CD4-positive, alpha-beta T cell (primary cell): ENCODE data around the gene ELF2. TPM values are rescaled to one million over a fixed set of nuclear protein-coding genes. Genes with fewer than 3 reads are reported as not detected.
"Not testable (repeated sequence)": the region's sequence is repeated elsewhere in the genome, so short reads cannot be mapped to it uniquely, and the experiment has no call there.

Experiments used
- ATAC-seq: fragments of 200-7000 bp; cut with Tn5 transposase; one replicate; pipeline ENCODE4 v1.10.0; 2022; ENCODE audit warnings: mild to moderate bottlenecking; ENCODE audit not compliant: poor library complexity
- CTCF ChIA-PET: fragments of 350-600 bp; sonication (Branson Sonifier 250); formaldehyde crosslinking; loops from one replicate; lab custom pipeline; 2021; ENCODE audit warnings: antibody characterized with exemption, inconsistent platforms; lab: Charles Lee
- POLR2A ChIA-PET: fragments of 350-600 bp; sonication (Branson Sonifier 250); formaldehyde crosslinking; loops from one replicate; lab custom pipeline; 2021; ENCODE audit warnings: antibody characterized with exemption, inconsistent platforms; lab: Charles Lee
- DNase-seq, 14 experiments: peaks; one replicate each; pipeline ENCODE4 v3.0.0-alpha.2; 2013 to 2020; ENCODE audit warnings: mixed read lengths in 2 of 14
- H3K27ac ChIP-seq, 2 donors: one replicate each; pipeline versions ENCODE4 v1.5.1 to v1.7.0; 2013; ENCODE audit warnings: low read length in 2 of 2, low read depth in 1 of 2, mild to moderate bottlenecking in 1 of 2
- H3K27me3 ChIP-seq, 2 experiments: 1 replicate in 1 of 2; 2 replicates in 1 of 2; pipeline versions ENCODE4 v1.6.1 to v1.7.0; 2013; ENCODE audit warnings: low read length in 2 of 2, control low read depth in 1 of 2, mild to moderate bottlenecking in 1 of 2, moderate library complexity in 1 of 2; ENCODE audit not compliant: insufficient read depth in 2 of 2, control insufficient read depth in 1 of 2
- H3K36me3 ChIP-seq: one replicate; pipeline ENCODE4 v1.6.1; 2013; ENCODE audit warnings: low read length, control low read depth; ENCODE audit not compliant: insufficient read depth
- H3K4me1 ChIP-seq: one replicate; pipeline ENCODE4 v1.6.1; 2013; ENCODE audit warnings: low read length, control low read depth; ENCODE audit not compliant: insufficient read depth
- H3K4me3 ChIP-seq: one replicate; pipeline ENCODE4 v1.5.1; 2013; ENCODE audit warnings: mild to moderate bottlenecking, low read length, moderate library complexity
- H3K9me3 ChIP-seq, 2 experiments: 1 replicate in 1 of 2; 2 replicates in 1 of 2; pipeline versions ENCODE4 v1.6.1 to v1.7.0; 2013; ENCODE audit warnings: low read length in 2 of 2, mild to moderate bottlenecking in 2 of 2, control low read depth in 1 of 2, moderate library complexity in 1 of 2; ENCODE audit not compliant: control insufficient read depth in 1 of 2, insufficient read depth in 1 of 2
- H3K27ac Mint-ChIP-seq: one replicate; pipeline ENCODE4 v1.8.0; 2020; ENCODE audit warnings: mixed read lengths
- H3K27me3 Mint-ChIP-seq: one replicate; pipeline ENCODE4 v1.8.0; 2021; ENCODE audit warnings: mixed read lengths
- H3K36me3 Mint-ChIP-seq: one replicate; pipeline ENCODE4 v1.8.0; 2021; ENCODE audit warnings: low read depth, mixed read lengths
- H3K4me1 Mint-ChIP-seq: one replicate; pipeline ENCODE4 v1.8.0; 2021; ENCODE audit warnings: low read depth, mixed read lengths
- H3K4me3 Mint-ChIP-seq: one replicate; pipeline ENCODE4 v1.8.0; 2020; ENCODE audit warnings: mild to moderate bottlenecking, mixed read lengths
- H3K9me3 Mint-ChIP-seq: one replicate; pipeline ENCODE4 v1.8.0; 2020; ENCODE audit warnings: mixed read lengths
- intact Hi-C, 2 experiments: fragments of 100-400 bp; cut with DNase I in 1 of 2; cut with micrococcal nuclease in 1 of 2; formaldehyde crosslinking; loops; one replicate each; pipeline versions ENCODE4 v1.15.1 to v1.9.0; 2023 to 2025; cut with DNase I, micrococcal nuclease
- total RNA-seq, 174 experiments: library from RNA in 2 of 174; stranded (reverse) in 2 of 174; gene quantifications; one replicate each; pipeline ENCODE4 v1.2.3 and lab custom pipeline; 2021 to 2026
- TF ChIP-seq, protein P1 (sequence below): fragments of 200-600 bp; IDR thresholded peaks from one replicate; pipeline ENCODE4 v1.8.0; 2022; ENCODE audit warnings: antibody characterized with exemption, mild to moderate bottlenecking

Gene ELF2
- total RNA-seq, 2 experiments from 2014 or later, result 83.3 to 84.1 TPM

DNA sequence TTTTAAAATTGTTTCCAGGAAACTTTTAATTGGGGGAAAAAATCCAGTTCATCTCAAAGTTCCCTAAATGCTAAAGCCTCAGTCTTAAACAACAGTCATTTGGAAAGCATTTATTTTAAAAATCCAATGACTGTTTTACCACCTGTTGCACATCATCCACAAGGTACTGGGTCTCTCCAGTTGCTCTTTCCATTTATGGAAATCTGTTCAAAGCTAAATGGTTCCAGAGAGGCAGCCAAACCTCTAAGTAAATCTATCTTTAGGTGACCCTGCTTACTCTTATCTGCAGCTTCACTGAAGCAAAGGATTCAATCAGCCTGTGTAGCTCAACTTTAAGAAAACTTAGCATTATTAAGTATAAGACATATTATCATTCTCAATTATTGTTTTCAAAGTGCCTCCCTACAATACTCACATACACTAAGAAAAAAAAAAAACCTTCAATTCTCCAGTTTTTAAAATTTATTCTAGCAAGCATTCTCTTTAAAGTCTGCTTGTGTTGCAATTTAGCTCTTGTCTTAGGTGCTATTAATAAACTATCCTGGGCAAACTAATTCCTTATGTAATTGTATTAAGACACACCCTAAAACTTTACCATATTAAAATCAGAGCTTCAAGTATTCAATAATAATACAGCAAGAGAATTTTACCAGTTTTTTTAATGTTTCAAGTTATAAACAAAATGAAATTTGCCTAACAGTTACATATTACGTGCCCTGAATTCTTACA is 100.8 kb downstream of the ELF2 start:
- H3K36me3 Mint-ChIP-seq, result peaks cover 42% of the 10 kb centered on the region
- H3K9me3 Mint-ChIP-seq, result no peaks in the 10 kb centered on the region
- peak overlapping the region; percentile 25 for H3K27ac Mint-ChIP-seq
- ATAC-seq (no peak), DNase-seq (no peak)
- CTCF ChIA-PET, result no interaction called here
- H3K27me3 Mint-ChIP-seq, result no peaks in the 10 kb centered on the region
- peaks cover 19% of the 10 kb centered on the region for H3K4me1 ChIP-seq
- intact Hi-C loops, result no loop called here
- H3K4me3 Mint-ChIP-seq, result no peak overlapping the region
- no peak overlapping the region for H3K27ac ChIP-seq
- peaks cover 68% of the 10 kb centered on the region for H3K4me1 Mint-ChIP-seq
- POLR2A ChIA-PET, result interaction anchor here (1.1 kb wide), 1 partner anchor 225 kb away, joined by 6 read pairs; the partner anchor contains the start of gene NAA15
- H3K9me3 ChIP-seq, result no peaks in the 10 kb centered on the region
- peaks cover 20% of the 10 kb centered on the region for H3K36me3 ChIP-seq
- no peak overlapping the region for H3K4me3 ChIP-seq
- no peaks in the 10 kb centered on the region for H3K27me3 ChIP-seq
- TF ChIP-seq, protein P1, sequence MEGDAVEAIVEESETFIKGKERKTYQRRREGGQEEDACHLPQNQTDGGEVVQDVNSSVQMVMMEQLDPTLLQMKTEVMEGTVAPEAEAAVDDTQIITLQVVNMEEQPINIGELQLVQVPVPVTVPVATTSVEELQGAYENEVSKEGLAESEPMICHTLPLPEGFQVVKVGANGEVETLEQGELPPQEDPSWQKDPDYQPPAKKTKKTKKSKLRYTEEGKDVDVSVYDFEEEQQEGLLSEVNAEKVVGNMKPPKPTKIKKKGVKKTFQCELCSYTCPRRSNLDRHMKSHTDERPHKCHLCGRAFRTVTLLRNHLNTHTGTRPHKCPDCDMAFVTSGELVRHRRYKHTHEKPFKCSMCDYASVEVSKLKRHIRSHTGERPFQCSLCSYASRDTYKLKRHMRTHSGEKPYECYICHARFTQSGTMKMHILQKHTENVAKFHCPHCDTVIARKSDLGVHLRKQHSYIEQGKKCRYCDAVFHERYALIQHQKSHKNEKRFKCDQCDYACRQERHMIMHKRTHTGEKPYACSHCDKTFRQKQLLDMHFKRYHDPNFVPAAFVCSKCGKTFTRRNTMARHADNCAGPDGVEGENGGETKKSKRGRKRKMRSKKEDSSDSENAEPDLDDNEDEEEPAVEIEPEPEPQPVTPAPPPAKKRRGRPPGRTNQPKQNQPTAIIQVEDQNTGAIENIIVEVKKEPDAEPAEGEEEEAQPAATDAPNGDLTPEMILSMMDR, result no peak

DNA sequence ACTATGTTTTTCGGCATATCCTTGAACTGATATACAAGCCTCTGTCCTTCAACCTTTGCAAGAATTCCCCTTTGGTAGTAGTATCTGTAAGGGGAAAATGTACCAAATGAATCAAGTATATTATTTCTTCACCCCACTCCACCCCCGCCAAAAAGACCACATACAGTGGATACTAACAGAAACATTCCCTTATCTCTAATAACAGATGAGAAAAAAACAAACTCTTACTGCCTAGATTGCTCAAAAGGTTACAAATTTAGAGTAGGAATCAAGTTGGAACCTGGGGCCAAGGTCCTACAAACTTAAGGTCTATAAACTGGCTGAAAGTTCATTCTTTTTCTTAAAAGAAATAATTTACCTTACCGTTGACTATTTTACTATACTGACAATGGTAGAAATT is 116.4 kb downstream of the ELF2 start:
- peaks cover 73% of the 10 kb centered on the region for H3K36me3 ChIP-seq
- peaks cover 94% of the 10 kb centered on the region for H3K36me3 Mint-ChIP-seq

DNA sequence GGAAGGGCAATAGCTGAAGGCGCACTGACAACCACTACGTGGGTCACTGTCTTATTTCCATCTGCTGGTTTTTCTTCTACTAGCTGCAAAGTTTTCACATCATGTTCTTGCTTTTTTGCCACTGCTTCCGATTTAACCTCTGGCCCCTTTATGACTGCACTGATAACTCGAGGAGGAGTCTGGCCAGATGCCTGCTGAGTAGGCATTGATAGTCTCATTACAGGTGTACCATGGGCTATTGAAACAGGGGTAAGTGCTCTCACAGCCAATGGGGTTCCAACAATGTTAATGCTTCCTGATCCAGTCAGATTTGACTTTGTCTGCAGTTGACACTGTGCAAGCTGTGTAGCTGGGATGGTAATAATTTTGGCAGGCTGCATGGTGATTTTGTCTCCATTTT is 118.0 kb downstream of the ELF2 start:
- H3K27ac Mint-ChIP-seq, result peak overlapping the region; percentile 36
- not testable (repeated sequence) for H3K27me3 Mint-ChIP-seq

More for the DNA sequence above, 116.4 kb downstream of the ELF2 start:
- no peak overlapping the region for H3K4me3 Mint-ChIP-seq
- CTCF ChIA-PET, result no interaction called here
- POLR2A ChIA-PET, result no interaction called here
- H3K27ac ChIP-seq, result no peak overlapping the region
- H3K4me1 Mint-ChIP-seq, result peaks cover 26% of the 10 kb centered on the region
- no peaks in the 10 kb centered on the region for H3K27me3 ChIP-seq
- H3K9me3 Mint-ChIP-seq, result no peaks in the 10 kb centered on the region
- no peaks in the 10 kb centered on the region for H3K4me1 ChIP-seq
- intact Hi-C loops, result no loop called here
- no peaks in the 10 kb centered on the region for H3K9me3 ChIP-seq
- H3K4me3 ChIP-seq, result no peak overlapping the region
- no peak overlapping the region for H3K27ac Mint-ChIP-seq
- TF ChIP-seq, protein P1, result no peak
- ATAC-seq, result no peak
- no peak for DNase-seq
- no peaks in the 10 kb centered on the region for H3K27me3 Mint-ChIP-seq

More for the DNA sequence above, 118.0 kb downstream of the ELF2 start:
- peak overlapping the region; percentile 18 for H3K4me3 Mint-ChIP-seq
- H3K36me3 ChIP-seq, result peaks cover 75% of the 10 kb centered on the region
- H3K4me3 ChIP-seq, DNase-seq, H3K4me1 ChIP-seq, H3K9me3 Mint-ChIP-seq, H3K9me3 ChIP-seq, H3K27me3 ChIP-seq, intact Hi-C loops, H3K27ac ChIP-seq, ATAC-seq: not testable (repeated sequence)
- ChIA-PET CTCF (interaction anchor here (0.8 kb wide), 1 partner anchor 29 kb away, joined by 4 read pairs; no protein-coding TSS in a partner anchor), POLR2A (interaction anchor here (0.6 to 1.1 kb wide), 2 partner anchors 25 to 223 kb away, joined by 3 read pairs; no protein-coding TSS in a partner anchor)
- peaks cover 98% of the 10 kb centered on the region for H3K36me3 Mint-ChIP-seq
- peaks cover 38% of the 10 kb centered on the region for H3K4me1 Mint-ChIP-seq
